T-helper 1 cell treated with Interleukin-12 subunit alpha and Interleukin-12 subunit beta and Interleukin-4 antibody, amounts not matched to agents 30 μg/mL and 1 μg/mL, for 36 hours (primary cell): ENCODE measurements around the gene KDM8.
A peak's percentile ranks its signal among the peaks of the same experiment; 100 is the strongest.

Experiments used
- H3K27ac Mint-ChIP-seq: one replicate; pipeline ENCODE4 v1.8.0; 2021; ENCODE audit warnings: mild to moderate bottlenecking, mixed read lengths
- H3K27me3 Mint-ChIP-seq: one replicate; pipeline ENCODE4 v1.8.0; 2021; ENCODE audit warnings: low read depth, mixed read lengths
- H3K36me3 Mint-ChIP-seq: one replicate; pipeline ENCODE4 v1.8.0; 2021; ENCODE audit warnings: low read depth, mixed read lengths
- H3K4me1 Mint-ChIP-seq: one replicate; pipeline ENCODE4 v1.8.0; 2021; ENCODE audit warnings: low read depth, mixed read lengths
- H3K4me3 Mint-ChIP-seq: one replicate; pipeline ENCODE4 v1.8.0; 2021; ENCODE audit warnings: mild to moderate bottlenecking, moderate library complexity, mixed read lengths
- H3K9me3 Mint-ChIP-seq: one replicate; pipeline ENCODE4 v1.8.0; 2021; ENCODE audit warnings: mixed read lengths

The KDM8 gene

DNA sequence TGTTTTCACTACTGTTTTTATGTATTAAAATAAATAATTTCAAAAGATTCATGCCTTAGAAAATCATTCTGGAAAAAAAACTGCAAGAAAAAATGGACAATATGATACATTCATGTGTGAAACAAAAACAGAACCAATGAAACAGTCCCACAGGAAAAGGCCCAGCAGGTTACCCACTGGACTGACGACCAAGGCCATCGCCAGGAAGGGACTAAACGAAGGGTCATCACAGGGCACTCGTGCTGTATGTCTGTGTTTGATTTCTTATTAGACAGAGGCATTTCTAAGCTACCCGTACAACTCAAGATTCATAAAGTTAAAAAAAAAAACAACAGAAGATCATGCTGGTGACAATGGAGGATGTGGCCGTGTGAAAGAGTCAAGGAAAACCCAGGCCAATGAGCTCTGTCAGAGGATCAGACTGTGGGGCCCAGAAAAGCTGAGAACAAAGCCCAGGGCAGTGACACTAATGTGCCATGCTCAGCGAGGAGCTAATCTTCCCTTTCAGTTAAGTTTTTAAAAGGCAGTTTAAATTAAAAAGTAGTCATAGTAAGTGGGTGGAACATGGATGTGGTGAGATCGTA is 33.4 kb downstream of the KDM8 start:
- peaks cover 32% of the 10 kb centered on the region for H3K36me3 Mint-ChIP-seq
- H3K27ac Mint-ChIP-seq: peak overlapping the region; percentile 97
- H3K9me3 Mint-ChIP-seq: no peaks in the 10 kb centered on the region
- H3K4me1 Mint-ChIP-seq: peaks cover 73% of the 10 kb centered on the region
- peak overlapping the region; percentile 72 for H3K4me3 Mint-ChIP-seq
- no peaks in the 10 kb centered on the region for H3K27me3 Mint-ChIP-seq

DNA sequence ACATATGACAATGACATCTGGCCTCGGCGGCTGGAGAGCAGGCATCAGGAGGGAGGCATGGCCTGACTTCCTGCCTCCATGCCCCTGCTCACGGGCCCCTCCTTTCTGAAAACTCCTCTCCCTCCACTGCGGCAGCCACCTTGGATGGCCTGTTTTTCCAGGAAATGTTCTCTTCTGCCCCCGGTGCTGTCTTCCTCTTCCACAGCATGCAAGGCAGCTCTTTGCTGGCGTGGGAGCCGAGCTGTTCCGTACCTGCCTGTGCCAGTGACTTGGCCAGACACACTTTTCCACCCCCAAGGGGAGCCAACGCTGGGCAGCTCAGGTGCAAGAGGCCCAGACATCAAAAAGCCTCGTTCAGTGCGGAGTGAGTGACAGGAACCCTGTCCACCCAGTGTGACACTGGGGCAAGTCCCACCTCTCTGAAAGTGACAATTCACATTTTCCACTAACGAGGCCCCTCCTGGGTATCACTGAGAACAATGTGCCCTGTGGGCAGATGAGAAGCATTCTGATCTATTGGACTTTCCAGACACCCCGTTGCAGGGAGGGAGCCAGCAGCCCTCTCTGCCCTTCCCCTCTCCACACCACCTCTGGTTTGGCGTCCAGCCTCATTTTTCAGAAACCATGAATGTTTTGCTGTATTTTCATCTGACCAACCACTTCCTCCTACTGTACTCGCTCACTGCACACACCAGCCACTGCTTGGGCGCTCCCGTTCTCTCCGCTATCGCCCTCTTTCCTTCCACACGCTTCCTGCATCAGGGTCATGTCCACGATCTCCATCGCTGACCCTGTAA is 34.1 kb downstream of the KDM8 start:
- Mint-ChIP-seq H3K27ac (peak overlapping the region; percentile 97), H3K9me3 (no peaks in the 10 kb centered on the region), H3K4me1 (peaks cover 71% of the 10 kb centered on the region), H3K4me3 (peak overlapping the region; percentile 72), H3K27me3 (no peaks in the 10 kb centered on the region), H3K36me3 (peaks cover 28% of the 10 kb centered on the region)

DNA sequence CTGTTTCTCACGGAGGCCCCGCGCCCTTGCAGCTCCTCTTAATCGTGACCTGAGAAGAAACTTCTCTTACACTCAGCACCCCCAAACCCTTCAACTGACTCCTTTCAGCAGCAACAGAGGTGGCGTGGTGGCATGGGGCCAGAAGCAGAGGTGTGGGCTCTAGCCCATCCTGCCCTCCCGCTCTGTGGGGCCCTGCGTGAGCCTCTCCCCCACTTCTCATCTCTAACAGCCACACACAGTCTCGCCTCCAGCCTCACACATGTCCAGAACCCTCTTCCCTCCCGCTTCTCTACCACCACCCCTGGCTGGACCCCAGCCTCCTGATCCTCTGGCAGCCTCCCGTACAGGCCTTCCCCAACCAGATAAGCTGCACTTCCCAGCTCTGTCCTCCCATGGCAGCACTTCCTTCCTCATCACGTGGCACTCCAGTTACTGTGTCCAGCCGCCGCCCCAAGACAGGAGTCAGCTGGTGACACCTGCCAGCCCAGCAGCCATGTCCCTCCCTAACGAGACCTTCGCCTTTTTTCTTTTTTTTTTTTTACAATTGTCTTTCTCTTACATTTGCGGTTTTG is 34.8 kb downstream of the KDM8 start:
- H3K27me3 Mint-ChIP-seq: no peaks in the 10 kb centered on the region
- peak overlapping the region; percentile 97 for H3K27ac Mint-ChIP-seq
- peaks cover 70% of the 10 kb centered on the region for H3K4me1 Mint-ChIP-seq
- H3K9me3 Mint-ChIP-seq: no peaks in the 10 kb centered on the region
- peak overlapping the region; percentile 72 for H3K4me3 Mint-ChIP-seq
- H3K36me3 Mint-ChIP-seq: peaks cover 23% of the 10 kb centered on the region

DNA sequence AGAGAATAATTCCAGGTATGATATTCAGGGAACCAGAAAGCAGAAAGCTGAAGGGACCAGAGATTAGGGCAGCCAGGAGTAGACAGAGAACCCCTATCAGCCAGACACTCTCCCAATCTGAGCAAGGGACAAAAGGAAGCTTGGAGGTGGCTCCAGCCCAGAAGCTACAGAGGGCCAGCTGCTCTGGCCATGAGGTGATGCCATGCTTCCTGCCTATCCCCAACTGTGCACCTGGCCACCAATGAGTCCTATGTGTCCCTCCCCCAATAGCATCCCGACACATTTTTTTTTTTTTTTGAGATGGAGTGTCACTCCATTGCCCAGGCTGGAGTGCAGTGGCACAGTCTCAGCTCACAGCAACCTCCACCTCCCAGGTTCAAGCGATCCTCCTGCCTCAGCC is 35.3 kb downstream of the KDM8 start:
- peaks cover 69% of the 10 kb centered on the region for H3K4me1 Mint-ChIP-seq
- H3K9me3 Mint-ChIP-seq: no peaks in the 10 kb centered on the region
- peaks cover 24% of the 10 kb centered on the region for H3K36me3 Mint-ChIP-seq
- H3K27me3 Mint-ChIP-seq: no peaks in the 10 kb centered on the region
- peak overlapping the region; percentile 97 for H3K27ac Mint-ChIP-seq
- H3K4me3 Mint-ChIP-seq: peak overlapping the region; percentile 72

DNA sequence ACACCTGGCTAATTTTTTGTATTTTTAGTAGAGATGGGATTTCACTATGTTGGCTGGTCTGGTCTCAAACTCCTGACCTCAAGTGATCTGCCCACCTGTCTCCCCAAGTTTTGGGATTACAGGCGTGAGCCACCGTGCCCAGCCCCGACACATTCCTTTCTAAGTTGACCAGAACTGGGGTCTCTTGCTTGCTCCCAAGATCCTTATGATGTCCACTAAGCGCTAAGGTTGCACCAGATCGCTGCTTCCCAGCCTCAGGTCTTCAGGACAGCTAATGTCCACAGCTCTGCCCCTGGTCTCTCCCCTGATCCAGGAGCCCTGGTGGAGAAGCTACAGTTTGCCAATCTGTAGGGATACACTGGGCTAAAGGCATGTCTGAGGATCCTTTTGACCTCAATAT is 35.7 kb downstream of the KDM8 start:
- Mint-ChIP-seq H3K27ac (peak overlapping the region; percentile 97), H3K9me3 (no peaks in the 10 kb centered on the region), H3K36me3 (peaks cover 22% of the 10 kb centered on the region), H3K27me3 (no peaks in the 10 kb centered on the region), H3K4me1 (peaks cover 70% of the 10 kb centered on the region), H3K4me3 (no peak overlapping the region)

DNA sequence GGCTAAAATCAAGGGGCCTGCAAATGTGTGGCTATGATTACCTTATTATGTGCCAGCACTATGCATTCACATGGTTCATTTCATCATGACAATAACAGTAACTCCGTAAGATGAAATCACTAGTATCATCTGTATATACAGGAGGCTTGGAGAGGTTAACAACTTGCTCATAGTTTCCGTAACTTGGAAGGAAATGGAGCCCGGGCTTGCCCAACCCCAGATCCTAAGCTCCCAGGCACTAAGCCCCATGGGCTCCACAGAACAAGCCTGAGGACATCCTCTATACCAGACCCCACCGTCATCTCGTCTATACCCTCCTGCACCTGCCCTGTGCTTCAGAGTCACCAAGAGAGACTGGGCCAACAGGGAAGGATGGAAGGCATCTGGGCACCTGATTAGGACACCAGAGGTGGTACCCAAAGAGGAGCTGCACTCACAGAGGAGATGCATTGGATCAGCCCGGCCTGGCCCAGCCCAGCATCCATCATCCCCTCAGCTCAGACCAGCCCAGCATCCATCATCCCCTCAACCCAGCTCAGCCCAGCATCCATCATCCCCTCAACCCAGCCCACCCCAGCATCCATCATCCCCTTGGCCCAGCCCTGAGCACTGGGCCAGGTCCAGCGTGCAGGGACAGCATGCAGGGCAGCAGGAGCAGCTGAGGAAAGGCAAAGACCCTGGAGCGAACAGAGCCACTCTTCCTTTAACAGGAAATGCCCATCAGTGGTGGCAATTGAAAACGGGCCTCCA is 36.8 kb downstream of the KDM8 start:
- H3K9me3 Mint-ChIP-seq: no peaks in the 10 kb centered on the region
- H3K36me3 Mint-ChIP-seq: peaks cover 27% of the 10 kb centered on the region
- no peaks in the 10 kb centered on the region for H3K27me3 Mint-ChIP-seq
- peak overlapping the region; percentile 17 for H3K27ac Mint-ChIP-seq
- peaks cover 75% of the 10 kb centered on the region for H3K4me1 Mint-ChIP-seq
- H3K4me3 Mint-ChIP-seq: no peak overlapping the region

DNA sequence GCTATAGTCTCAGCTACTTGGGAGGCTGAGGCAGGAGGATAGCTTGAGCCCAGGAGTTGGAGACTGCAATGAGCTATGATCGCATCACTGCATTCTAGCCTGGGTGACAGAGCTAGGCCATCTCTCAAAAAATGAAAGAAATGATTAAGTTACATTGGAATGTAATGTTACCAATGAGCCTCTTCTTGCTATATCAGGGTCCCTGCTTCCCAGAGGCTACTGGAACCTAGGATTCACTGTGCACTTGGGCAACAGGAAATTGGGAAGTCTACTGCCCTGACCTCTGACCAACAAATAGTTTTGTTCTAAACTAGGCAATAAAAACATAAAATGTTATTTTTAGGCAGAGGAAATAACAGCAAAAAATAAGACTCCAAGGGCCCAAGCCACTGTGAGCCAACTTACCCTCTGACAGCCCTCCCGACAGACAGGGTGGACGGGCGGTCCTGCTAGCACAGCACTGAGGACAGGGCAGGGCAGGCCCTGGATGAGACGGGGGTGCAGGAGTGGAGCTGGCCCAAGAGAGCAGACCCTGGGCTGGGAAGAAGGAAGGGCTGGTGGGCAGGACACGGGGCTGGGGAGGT is 37.7 kb downstream of the KDM8 start:
- peaks cover 31% of the 10 kb centered on the region for H3K36me3 Mint-ChIP-seq
- H3K27me3 Mint-ChIP-seq: no peaks in the 10 kb centered on the region
- no peaks in the 10 kb centered on the region for H3K9me3 Mint-ChIP-seq
- peaks cover 74% of the 10 kb centered on the region for H3K4me1 Mint-ChIP-seq
- H3K27ac Mint-ChIP-seq: no peak overlapping the region
- no peak overlapping the region for H3K4me3 Mint-ChIP-seq

DNA sequence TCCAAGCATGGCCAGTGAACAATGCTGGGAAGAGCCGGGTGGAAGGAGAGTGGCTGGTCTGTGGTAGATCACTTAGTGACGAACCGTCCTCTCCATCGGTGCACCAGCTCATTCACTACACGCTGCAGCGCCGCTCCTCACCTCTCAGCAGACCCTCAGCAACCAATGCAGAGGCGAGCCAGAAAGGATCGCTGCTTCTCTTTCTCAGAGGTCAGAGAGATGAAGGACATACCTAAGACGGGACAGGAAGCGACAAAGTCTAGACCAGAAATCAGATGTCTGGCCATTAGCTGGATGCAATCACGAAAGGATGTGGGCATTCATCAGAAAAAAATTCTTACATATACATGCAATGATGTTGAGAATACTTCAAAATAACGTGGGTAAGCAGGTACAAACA is 38.3 kb downstream of the KDM8 start:
- no peaks in the 10 kb centered on the region for H3K27me3 Mint-ChIP-seq
- H3K27ac Mint-ChIP-seq: peak overlapping the region; percentile 26
- H3K36me3 Mint-ChIP-seq: peaks cover 31% of the 10 kb centered on the region
- no peaks in the 10 kb centered on the region for H3K9me3 Mint-ChIP-seq
- no peak overlapping the region for H3K4me3 Mint-ChIP-seq
- peaks cover 79% of the 10 kb centered on the region for H3K4me1 Mint-ChIP-seq

DNA sequence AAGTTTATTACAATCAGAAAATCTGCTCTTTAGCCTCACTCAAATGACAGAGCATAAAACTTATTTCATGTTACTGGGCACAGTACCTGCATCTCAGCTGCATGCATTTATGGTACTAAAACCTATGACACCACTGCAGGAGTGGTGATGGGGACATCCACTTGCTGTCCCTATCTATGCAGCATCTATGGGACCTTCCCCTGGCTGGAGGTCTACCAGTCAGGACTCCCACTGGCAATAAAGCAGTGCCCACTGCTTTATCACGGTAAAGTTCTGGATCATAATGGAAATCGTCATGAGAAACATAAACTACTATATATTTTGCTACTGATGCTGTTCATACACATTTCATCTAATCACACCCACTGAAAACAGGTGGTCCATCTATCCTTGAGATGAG is 39.1 kb downstream of the KDM8 start:
- H3K27ac Mint-ChIP-seq: peak overlapping the region; percentile 73

DNA sequence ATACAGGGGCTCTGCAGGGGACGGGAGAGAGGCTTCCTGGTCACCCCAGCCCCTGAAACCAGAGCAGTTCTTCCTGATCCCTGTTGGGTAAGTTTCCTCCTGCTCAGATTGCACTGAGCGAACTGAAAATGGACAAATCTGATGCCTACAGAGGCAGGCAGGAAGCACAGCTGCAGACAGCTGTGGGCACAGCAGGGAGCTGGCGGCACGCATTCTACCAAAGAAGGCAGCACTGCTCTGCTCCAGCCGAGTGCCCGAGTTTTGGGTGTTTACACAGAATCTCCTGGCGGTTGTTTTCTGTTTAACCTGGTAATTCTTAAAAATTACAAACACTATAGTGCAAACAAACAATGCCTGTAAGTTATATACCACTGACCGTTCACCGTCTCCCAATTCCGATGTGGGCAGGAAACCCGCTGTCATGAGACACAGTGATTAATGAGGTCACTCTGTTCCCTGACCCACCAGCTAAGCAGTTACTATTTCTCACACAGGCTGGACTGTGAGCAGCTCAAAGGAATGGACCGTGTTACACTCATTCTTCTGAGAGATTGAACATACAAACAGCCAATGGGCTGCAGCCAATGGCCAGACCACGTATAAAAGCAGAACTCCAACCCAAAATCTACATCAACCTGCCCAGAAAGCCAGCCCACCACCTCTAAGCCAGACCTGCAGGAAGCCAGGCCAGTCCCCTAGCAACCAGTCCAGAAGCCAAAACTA is 39.7 kb downstream of the KDM8 start:
- H3K27me3 Mint-ChIP-seq: no peaks in the 10 kb centered on the region
- no peaks in the 10 kb centered on the region for H3K9me3 Mint-ChIP-seq
- peak overlapping the region; percentile 73 for H3K27ac Mint-ChIP-seq
- peaks cover 30% of the 10 kb centered on the region for H3K36me3 Mint-ChIP-seq
- peaks cover 73% of the 10 kb centered on the region for H3K4me1 Mint-ChIP-seq
- peak overlapping the region; percentile 52 for H3K4me3 Mint-ChIP-seq

More for the DNA sequence above, 39.1 kb downstream of the KDM8 start:
- Mint-ChIP-seq H3K4me1 (peaks cover 79% of the 10 kb centered on the region), H3K4me3 (peak overlapping the region; percentile 29), H3K36me3 (peaks cover 31% of the 10 kb centered on the region), H3K27me3 (no peaks in the 10 kb centered on the region), H3K9me3 (no peaks in the 10 kb centered on the region)

DNA sequence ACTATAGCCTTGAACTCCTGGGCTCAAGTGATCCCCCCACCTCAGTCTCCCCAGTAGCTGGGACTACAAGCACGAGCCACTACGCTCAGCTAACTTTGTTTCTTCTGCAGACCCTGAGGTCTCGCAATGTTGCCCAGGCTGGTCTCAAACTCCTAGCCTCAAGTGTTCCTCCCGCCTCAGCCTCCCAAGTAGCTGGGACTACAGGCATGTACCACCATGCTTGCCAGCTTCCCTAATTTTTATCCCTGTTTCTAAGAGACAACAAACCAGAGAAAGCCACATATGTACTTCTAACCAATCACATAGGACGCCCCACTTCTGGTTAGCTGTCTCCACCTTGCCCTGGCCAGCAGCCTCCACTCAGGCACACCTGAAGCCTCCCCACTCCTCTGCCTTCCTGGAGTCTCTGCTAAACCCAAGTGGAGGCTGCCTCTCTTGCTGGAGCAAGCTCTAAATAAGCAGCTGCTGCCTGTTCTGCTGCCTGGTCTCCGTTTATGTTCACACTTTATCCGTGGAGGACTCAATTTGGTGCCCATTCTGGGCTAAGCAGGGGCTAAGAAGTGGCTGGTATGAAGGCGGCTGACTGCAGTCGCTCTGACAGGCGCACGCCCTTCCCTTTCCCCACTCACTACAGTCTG is 40.5 kb downstream of the KDM8 start:
- H3K27ac Mint-ChIP-seq: peak overlapping the region; percentile 57
- peak overlapping the region; percentile 28 for H3K4me3 Mint-ChIP-seq
- H3K27me3 Mint-ChIP-seq: no peaks in the 10 kb centered on the region
- peaks cover 34% of the 10 kb centered on the region for H3K36me3 Mint-ChIP-seq
- no peaks in the 10 kb centered on the region for H3K9me3 Mint-ChIP-seq
- H3K4me1 Mint-ChIP-seq: peaks cover 67% of the 10 kb centered on the region

DNA sequence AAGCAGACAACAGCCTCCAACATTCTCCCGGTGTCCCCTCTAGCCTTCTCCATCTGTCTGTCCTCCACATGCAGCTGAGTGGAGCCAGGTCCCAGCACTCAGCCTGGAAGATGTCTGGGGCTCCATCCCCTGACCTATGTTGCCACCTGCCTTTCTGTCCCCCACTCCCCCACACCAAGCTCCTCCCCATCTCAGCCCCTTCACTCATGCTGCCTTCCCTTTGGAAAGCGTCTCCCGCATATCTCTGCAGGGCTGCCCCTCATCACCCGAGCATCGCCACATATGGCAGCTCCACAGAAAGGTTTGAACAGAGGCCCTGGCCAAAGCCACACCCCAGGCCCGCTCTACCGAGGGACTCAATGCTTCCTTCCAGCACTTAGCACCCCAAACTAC is 41.0 kb downstream of the KDM8 start:
- Mint-ChIP-seq H3K36me3 (peaks cover 35% of the 10 kb centered on the region), H3K4me1 (peaks cover 63% of the 10 kb centered on the region), H3K9me3 (no peaks in the 10 kb centered on the region), H3K4me3 (peak overlapping the region; percentile 28), H3K27ac (peak overlapping the region; percentile 57), H3K27me3 (no peaks in the 10 kb centered on the region)

DNA sequence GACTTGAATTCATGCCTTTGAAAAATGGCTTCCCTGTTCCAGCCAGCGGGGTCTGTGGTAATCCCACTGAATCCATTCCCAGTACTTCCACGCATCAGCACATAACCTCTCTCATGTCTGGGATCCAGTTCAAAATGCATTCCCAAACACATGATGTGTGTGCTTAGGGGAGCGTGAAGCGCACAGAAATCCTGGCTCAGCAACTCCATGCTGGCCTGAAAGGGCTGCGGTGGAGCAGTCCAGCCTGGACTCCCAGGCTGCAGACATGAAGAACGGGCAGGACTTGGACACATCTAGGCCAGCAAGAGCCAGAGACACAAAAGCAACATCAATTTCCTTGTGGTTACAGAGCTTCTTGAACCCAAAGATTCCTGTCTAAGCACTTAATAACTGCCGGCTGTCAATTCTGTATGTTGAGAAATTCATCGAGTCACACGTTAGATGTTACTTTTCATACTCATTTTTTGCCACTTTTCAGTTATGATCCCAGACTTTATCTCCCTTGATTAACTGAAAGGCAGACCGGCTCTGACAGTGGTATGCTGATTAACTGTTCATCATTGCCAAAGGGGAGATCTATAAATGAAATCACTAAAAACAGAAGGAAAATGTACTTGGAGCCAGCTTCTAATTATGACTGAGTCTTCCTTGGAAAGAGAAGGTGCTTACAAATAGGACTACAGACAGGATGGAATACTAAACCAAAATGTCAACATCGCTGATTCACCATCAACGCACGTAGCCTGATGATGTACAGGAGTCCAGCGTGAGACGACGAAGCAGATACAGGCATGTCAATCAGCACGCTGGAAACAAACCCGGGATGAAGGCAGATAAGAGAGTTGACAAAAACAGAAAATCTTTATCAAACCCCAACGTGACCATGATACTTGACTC is 42.2 kb downstream of the KDM8 start:
- Mint-ChIP-seq H3K27ac (peak overlapping the region; percentile 35), H3K27me3 (no peaks in the 10 kb centered on the region), H3K36me3 (peaks cover 44% of the 10 kb centered on the region), H3K4me3 (peak overlapping the region; percentile 1), H3K4me1 (peaks cover 65% of the 10 kb centered on the region), H3K9me3 (no peaks in the 10 kb centered on the region)
